GM21717 (cell line): ENCODE results near the gene RAB23.
"Not testable (repeated sequence)": the region's sequence is repeated elsewhere in the genome, so short reads cannot be mapped to it uniquely, and the experiment has no call there.

Experiments used
- ATAC-seq: cut with Tn5 transposase; IDR thresholded peaks from one replicate; pipeline ENCODE4 v1.9.1; 2021; ENCODE audit warnings: mild to moderate bottlenecking, moderate library complexity; ENCODE audit not compliant: unreplicated experiment

Gene RAB23

GRCh38 chr6:57243526-57243925 is 21.4 kb upstream of the RAB23 start:
- not testable (repeated sequence) for ATAC-seq

- ATAC-seq: no peak
Observed at GRCh38 chr6:57242505-57242904, 20.4 kb upstream of the RAB23 start.

GRCh38 chr6:57226221-57226620 is 4.1 kb upstream of the RAB23 start:
- ATAC-seq: no peak

GRCh38 chr6:57224769-57225515 is 2.8 kb upstream of the RAB23 start:
- no peak for ATAC-seq

GRCh38 chr6:57222743-57223077 is 603 bp upstream of the RAB23 start:
- no peak for ATAC-seq

GRCh38 chr6:57221191-57221935 is 744 bp downstream of the RAB23 start:
- ATAC-seq: peak; percentile 75

GRCh38 chr6:57220083-57220703 is 1.9 kb downstream of the RAB23 start:
- ATAC-seq: no peak

- no peak for ATAC-seq
Observed at GRCh38 chr6:57217270-57217669, 4.8 kb downstream of the RAB23 start.

GRCh38 chr6:57216235-57217101 is 5.6 kb downstream of the RAB23 start:
- ATAC-seq: no peak

GRCh38 chr6:57215260-57215659 is 6.8 kb downstream of the RAB23 start:
- no peak for ATAC-seq

GRCh38 chr6:57210060-57210459 is 12.0 kb downstream of the RAB23 start:
- no peak for ATAC-seq

GRCh38 chr6:57209030-57209429 is 13.1 kb downstream of the RAB23 start:
- no peak for ATAC-seq

GRCh38 chr6:57207872-57208271 is 14.2 kb downstream of the RAB23 start:
- ATAC-seq: no peak

- ATAC-seq: no peak
Observed at GRCh38 chr6:57207141-57207540, 15.0 kb downstream of the RAB23 start.

GRCh38 chr6:57205550-57206328 is 16.4 kb downstream of the RAB23 start:
- no peak for ATAC-seq

GRCh38 chr6:57201718-57202117 is 20.4 kb downstream of the RAB23 start:
- no peak for ATAC-seq

- ATAC-seq: no peak
Observed at GRCh38 chr6:57198926-57199636, 23.0 kb downstream of the RAB23 start.

GRCh38 chr6:57195457-57195856 is 26.6 kb downstream of the RAB23 start:
- ATAC-seq: no peak

GRCh38 chr6:57193177-57193576 is 28.9 kb downstream of the RAB23 start:
- no peak for ATAC-seq

GRCh38 chr6:57190140-57190539 is 32.0 kb downstream of the RAB23 start:
- no peak for ATAC-seq
